GM21737 (cell line): ENCODE results near the gene CCND2.
A peak's percentile ranks its signal among the peaks of the same experiment; 100 is the strongest.

Experiments used
- ATAC-seq: cut with Tn5 transposase; IDR thresholded peaks from one replicate; pipeline ENCODE4 v1.9.1; 2021; ENCODE audit warnings: mild to moderate bottlenecking, moderate library complexity; ENCODE audit not compliant: unreplicated experiment

Gene CCND2

DNA sequence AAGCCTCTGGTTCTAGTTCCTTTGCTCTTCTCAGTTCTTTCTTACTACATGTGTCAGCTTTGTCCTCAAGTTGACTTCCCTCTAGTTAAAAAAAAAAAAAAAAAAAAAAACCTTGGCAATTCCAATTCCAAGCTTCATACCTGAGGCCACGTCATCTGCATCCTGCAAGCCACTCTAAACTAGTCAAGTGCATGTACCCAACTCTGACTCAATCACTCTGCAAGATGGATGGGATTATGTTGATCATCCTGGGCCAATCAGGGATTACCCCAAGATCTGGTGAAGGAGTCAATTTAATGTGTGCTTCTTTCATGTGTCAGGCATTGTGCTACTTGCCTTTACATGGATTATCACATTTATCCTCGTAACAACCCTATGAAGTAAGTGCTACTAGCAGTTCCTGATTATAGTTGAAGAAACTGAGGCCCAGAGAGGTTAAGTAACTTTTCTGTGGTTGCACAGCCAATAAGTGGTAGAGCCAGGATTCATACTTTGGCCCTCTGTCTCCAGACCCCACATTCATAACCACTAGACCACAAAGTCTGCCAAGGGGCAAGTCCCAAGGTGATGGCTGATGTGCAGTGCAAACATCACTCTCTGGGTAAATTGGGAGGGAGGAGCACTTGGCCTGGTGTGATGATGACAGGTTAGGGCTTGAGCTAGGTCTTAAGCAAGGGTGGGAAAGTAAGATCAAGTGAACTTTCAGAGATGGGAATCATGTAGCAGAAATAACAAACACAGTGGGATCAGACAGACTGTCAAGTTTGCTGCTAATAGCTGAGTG lies 17.3 kb upstream of the CCND2 start:
- ATAC-seq = no peak

DNA sequence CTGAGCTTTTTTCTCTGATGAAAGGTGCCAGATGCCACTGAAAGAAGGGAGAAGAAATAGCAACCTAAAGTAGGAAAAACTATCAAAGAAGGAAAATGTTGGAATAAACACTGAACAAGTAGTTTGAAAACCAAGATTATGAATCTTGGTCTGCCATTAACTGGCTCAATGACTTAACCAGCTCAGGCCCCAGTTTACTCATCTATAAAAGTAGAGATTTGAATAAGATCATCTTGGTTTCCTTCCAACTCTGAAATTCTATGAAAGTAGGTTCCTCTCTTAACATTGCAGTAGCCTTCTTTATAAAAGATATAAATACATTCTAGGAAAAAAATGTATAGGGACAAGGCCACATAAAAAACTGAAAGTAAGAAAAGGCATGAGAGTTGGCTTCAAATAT lies 16.1 kb upstream of the CCND2 start:
- ATAC-seq = no peak

DNA sequence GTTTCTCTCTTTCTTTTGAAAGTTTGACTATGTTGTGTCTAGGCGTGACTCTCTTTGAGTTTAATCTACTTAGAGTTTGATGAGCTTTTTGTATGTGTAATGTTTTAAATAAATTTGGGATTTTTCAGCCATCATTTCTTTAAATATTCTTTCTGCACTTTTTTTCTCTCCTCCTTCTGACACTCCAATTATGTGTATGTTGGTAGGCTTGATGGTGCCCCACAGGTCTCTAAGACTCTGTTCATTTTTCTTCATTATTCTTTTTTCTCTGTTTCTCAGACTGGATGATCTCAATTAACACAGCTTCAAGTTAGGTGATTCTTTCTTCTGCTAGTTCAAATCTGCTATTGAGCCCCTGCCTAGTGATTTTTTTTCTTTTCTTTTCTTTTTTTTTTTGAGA lies 14.5 kb upstream of the CCND2 start:
- ATAC-seq = no peak

DNA sequence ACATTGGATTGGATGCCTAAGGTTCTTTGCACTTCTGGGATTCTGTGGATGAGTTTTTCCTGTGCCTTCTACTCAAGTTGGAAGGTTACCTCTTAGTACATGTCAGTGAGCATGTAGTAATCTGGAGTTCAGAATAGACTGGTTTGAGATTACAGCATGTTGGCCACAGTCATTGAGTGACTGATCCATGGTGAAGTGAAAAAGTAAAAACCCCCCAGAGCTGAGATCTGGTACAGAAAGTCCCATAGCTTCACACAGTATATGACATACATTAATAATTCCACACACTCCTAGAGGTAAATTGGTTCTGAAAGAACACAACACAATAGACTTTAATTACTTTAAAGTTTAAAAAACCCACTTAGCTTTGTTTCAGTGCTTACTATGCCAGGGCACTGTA lies 11.9 kb upstream of the CCND2 start:
- peak; percentile 64 for ATAC-seq

DNA sequence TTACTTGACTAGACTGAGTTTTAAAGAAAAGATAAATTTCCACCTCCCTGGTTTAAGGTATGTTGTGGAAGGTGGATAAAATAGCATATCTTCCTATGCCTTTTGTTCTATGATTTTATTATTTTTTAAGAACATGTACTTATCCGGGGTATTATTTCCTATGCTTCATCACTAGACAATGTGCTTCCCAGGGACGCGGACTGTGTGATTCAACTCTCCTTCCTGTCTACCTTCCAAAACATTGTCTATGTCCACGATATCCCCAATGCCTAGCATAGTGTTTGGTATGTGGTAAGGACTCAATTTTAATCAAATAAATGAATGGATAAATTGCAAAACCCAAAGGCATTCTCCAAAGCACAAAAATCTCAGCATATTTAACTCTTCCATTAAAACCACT lies 8.3 kb upstream of the CCND2 start:
- ATAC-seq = no peak

DNA sequence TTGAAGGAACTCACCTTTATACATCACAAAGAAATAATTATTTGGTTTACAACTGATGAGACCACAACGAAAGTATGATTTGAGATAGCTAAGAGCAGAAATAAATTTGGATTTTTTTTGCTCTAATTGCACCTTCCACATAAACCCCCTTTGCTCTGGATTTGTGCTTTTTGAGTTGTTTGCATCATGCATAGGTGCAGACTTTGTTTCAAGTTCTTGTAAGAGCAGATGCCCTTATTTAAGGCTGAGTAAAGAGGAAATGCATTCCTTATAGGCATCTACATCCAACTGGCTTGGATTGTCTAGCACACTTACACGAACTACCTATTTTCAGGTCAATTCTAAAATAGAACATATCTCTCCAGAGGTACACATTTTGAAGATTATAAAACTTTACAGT lies 6.6 kb upstream of the CCND2 start:
- no peak for ATAC-seq

DNA sequence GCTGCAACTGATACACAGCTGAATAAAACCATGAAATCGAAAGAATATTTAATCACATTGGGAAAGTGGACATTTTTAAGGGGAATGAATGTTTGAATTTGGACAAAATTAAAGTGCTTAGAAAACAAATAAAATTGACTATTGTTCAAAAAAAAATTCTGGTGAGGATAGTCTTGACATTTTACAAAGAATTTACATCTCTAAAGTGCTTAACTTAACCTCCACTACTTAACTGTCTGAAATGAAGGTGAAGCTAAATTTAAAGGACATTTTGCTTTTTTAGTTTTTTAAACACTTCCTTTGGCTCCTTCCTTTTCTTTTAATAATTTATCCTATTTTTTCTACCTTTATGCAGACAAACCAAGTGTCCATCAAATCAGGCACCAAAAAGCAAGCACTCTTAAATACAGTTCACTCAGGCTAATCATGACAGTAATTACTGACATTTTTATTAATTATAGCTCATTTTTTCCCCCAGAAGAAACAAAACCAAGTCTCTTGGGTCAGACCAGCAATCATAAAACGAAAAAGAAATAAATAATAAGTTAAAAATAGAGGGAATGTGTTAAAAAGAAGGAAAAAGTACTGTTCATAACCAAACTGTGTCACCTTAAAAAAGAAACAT lies 5.7 kb upstream of the CCND2 start:
- no peak for ATAC-seq

DNA sequence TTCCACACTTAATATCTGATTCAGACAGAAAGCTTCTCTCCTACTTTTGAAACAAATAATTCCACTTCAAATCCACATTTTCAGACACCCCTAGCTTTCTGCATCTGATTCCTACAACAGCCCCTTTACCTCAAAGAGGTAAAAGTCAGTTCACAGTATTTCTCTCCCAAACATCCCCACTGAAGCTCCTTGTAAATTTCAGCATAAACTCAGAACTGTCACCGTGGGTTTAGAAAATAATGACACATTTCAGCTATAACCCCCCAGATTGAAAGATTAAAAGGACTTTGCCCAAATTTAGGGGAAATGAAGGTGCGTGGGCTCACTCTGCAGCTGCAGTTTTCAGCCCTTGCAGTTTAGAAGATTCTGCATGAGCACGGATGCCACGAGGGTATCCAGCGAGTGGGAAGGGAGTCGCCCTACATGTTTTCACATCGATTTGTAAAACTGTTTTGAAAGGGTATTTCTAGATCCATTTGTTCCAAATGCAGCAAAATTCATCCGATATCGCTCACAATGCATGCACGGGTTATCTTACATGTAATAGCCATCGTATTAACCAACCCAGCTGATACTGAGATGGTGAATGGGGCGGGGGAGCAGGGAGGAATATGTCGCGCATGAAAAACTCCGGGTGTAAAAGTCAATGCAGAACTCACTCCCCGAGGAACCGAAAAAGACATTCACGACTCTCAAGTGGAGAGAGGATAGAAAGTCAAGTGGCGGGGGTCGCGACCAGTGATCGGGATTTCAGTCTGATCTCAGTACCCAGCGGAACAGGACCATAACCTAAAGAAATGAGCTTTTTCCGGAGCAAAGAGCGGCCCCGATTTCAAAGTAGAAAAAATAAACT lies 5.0 kb upstream of the CCND2 start:
- ATAC-seq = no peak

DNA sequence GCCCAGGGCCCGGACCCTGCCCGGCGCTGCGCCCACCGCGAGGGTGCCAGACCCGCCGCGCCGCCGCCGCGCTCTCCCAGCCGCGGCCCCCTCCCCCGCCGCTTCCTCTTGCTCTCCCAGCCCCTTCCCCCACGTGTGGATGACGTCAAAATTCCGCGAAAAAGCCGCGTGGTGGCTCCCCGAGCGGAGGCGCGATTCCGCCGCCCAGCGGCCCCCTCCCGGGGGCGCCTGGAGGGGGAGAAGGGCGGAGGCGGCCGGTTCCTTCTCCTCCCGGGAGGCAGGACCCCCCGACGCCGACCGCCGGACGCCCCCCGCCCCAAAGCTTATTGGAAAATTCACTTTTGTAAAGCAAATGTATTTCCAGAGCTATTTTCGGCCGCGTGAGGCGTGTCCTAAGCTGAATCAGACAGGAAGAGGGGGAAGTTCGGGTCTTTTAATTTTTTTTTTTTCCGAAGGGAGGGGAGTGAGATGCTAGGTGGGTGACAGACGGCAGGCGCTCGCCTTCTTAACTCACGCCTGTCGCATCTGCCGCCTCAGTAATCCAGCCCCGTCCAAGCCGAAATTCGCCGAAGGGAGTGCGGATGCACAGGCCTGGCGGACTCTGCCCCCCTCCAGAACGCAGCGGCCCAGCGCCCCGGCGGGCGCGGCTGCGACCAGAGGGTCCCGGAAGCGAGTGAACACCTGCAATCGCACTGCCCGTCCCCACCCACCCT lies 4.1 kb upstream of the CCND2 start:
- no peak for ATAC-seq

DNA sequence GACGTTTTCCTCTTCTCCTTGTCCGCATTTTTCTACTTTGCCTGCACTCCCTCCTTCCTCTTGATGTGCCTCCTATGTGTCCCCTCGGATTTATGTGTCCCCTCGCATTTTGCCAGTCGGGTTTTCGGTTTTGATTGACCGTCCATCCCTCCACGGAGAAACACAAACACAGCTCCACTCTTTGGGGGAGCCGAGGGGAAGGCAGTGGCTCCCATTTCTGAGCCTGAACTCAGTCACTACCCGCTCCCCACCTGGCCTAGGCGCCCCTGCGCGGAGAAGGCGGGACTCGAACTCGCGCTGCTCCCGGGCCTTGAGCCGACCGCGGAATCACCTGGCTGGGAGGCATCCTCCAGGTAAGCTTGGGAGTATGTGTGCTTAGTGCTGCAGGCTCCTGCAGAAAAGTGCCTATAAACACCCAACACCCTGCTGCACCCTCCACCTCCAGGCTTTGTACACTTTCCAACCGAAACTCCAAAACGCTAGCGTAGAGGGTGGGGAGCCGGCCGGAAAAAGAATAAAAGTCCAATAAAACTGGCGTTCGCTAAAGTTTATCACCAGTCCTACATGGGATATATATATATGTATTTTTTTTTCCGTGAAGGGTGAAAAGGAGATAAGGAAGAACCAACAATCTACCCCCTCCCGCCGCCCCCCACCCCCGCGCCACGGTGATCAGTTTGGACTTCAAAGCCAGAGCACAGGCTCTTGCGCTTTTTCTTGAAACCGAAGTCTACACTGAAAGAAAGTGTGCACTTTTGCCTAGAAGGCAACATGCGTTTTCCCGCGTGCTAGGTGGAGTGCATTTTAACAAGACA lies 3.3 kb upstream of the CCND2 start:
- no peak for ATAC-seq

DNA sequence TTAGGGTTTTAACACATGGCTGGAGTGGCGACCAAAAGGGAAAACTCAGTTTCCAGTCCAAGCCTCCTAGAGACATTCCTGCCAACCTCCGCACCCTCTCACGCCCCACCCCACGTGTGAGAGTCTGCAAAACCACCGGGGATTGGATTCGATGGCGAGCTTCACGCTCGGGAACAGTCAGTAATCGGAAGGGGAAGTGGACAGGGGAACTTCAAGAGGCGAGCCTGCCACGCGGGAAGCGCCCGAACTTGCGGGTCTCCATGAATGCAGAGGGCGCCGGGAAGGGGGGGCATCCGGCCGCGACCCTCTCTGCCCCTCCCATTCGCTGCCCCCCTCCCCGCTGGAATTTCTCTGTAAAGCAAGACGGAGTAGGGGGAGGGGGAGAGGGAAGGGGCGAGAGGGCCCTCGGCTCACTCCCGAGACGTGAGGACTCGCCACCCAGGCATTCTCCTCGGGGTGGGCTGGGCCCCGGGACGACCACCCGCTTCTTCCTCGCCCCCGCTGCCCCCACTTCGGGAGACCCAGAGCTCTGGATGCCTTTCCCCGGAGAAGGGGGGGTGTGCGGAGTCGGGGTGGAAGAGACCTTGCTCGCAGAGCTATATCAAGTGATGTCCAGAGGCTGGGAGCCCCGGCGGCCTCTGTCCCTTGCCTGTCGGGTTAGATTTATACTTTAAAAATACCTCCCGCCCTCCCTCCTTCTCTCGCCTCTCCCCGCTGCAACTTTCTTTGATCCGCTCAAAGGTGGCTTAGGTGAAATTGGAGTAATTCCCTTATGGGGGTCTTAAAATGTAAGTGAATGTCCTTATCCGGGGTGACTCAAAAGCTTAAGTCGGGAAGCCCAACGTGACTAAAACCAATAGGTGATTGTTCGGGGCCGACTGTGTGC lies 2.5 kb upstream of the CCND2 start:
- ATAC-seq = no peak

DNA sequence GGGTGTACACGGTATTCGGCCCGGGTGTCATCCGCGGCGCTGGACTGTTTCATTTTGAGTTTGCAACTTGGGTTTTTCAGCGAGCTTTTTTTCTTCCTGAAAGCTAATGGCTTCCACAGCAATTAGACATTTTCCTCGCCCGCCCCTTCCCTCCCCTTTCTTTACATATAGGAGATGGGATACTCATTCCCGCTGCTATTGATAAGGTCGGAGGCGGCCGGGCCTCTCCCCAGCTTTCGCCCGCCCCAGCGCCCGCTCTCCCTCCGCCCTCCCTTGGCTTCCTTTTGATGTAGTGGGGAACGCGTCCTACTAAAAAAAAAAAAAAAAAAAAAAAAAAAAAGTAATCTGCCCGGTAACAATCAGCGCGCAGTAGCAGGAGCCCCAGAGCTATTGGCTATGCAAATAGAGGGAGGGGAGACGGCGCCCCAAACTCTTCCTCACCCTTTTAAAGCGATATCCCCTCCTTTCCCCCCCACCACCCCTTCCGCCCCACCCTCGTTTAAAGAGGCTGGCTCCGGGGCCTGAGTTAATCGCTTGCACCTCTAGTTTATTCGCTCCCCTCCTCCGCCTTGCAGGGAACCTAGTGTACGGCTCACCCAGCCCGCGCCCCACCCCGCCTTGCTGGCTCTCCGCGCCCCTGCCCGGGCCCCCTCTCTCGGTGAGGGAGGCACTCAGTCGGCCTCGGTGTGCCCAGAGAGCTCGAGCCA lies 1.7 kb upstream of the CCND2 start:
- no peak for ATAC-seq

DNA sequence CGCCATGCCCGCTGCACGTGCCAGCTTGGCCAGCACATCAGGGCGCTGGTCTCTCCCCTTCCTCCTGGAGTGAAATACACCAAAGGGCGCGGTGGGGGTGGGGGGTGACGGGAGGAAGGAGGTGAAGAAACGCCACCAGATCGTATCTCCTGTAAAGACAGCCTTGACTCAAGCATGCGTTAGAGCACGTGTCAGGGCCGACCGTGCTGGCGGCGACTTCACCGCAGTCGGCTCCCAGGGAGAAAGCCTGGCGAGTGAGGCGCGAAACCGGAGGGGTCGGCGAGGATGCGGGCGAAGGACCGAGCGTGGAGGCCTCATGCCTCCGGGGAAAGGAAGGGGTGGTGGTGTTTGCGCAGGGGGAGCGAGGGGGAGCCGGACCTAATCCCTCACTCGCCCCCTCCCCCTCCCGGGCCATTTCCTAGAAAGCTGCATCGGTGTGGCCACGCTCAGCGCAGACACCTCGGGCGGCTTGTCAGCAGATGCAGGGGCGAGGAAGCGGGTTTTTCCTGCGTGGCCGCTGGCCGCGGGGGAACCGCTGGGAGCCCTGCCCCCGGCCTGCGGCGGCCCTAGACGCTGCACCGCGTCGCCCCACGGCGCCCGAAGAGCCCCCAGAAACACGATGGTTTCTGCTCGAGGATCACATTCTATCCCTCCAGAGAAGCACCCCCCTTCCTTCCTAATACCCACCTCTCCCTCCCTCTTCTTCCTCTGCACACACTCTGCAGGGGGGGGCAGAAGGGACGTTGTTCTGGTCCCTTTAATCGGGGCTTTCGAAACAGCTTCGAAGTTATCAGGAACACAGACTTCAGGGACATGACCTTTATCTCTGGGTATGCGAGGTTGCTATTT lies 914 bp upstream of the CCND2 start:
- no peak for ATAC-seq

DNA sequence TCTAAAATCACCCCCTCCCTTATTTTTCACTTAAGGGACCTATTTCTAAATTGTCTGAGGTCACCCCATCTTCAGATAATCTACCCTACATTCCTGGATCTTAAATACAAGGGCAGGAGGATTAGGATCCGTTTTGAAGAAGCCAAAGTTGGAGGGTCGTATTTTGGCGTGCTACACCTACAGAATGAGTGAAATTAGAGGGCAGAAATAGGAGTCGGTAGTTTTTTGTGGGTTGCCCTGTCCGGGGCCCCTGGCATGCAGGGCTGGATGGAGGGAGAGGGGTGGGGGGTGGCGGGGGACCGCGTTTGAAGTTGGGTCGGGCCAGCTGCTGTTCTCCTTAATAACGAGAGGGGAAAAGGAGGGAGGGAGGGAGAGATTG lies 300 bp upstream of the CCND2 start:
- no peak for ATAC-seq

DNA sequence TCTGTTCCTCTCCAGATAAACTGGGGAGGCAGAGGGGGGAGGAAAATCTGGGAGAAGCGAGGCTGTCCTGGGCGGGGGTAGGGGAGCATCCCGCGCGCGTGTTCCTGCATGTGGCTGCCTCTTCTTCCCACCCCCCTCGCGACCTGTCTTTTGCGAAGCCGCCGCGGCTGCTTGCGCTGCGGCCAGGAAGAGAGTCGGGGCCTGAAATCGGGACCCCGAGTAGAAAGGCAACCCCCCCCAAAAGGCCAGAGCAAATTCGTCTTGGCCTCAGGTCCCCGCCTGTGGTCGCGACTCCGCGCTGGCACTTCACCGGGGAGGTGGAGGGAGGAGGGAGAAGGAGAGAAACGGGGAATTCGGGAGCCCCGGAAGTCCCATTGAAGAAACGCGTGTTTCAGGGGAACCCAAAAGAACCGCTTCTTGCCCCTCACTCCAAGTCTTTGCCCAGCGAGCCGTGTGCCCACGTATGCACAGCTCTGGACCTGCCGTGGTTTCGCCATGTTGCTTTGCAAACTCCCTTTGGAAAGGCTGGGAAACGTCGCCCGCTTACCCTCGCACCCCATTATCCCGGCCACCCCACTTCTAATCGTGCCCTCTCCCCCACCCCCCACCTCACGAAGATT lies 944 bp downstream of the CCND2 start:
- ATAC-seq = no peak

DNA sequence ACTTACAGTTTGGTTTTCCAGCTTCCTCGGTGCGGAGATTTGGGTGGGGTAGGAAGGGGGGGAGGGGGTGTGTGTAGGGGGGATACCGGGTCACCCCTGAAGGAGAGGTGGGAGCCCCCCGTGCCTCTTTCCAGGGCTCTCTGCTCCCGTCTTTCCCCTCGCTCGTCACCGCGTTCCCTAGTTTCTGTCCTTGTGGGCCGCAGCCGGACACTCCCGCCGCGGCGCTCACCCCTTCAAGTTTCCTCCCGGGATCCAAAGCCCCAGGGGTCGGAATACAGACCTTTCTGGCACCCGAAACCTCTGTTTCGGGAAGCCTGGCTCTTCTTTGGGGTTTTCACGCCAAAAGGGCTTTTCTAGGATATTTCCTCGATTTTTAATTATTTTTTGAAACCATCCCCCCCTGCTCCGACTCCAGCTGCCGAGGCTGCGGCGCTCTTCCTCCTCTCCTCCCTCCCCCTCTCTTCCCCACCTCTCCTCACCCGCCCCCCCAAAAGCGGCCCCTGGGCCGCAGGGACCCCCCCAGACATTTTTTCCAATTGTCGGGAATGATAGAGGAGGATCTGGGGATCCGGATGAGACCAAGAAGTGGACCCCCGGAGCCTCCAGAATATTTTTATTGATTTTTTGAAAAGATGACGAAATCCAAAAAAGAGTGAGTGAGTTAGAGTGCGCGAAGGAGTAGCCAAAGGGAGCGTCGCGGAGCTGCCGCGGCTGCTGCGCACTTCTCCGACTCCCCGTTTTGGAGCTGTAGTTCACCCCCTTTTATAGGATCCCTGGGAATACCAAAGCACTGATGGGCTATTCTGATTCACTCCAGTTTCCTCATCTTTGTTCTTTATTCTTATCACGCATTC lies 1.7 kb downstream of the CCND2 start:
- ATAC-seq = no peak

DNA sequence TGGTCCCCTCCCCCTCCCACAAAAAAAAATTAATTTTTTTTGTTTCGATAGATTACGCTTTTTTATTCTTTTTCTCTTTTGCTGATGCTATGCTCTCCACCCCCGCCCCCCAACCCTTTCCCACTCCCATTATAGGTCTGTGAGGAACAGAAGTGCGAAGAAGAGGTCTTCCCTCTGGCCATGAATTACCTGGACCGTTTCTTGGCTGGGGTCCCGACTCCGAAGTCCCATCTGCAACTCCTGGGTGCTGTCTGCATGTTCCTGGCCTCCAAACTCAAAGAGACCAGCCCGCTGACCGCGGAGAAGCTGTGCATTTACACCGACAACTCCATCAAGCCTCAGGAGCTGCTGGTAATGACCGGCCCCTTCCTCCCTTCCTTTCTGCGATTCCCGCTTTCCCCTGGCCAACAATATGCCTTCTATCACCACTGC lies 2.3 kb downstream of the CCND2 start:
- no peak for ATAC-seq
